Right lobe of liver (tissue), 6 donors: ENCODE results near the gene ITPKA. TPM values are rescaled to one million over a fixed set of nuclear protein-coding genes. Genes with fewer than 3 reads are reported as not detected.
A peak's percentile ranks its signal among the peaks of the same experiment; 100 is the strongest.

Experiments
- ATAC-seq, 4 donors: fragments of 200-7000 bp; cut with Tn5 transposase; one replicate each; pipeline ENCODE4 v1.9.1; 2020; ENCODE audit warnings: mild to moderate bottlenecking in 4 of 4, moderate library complexity in 4 of 4
- DNase-seq, 3 donors: peaks; one replicate each; pipeline ENCODE4 v3.0.0-alpha.2; 2020
- H3K27ac ChIP-seq, 3 donors: fragments of 200-600 bp; one replicate each; pipeline ENCODE4 v1.8.0; 2022
- H3K27me3 ChIP-seq, 2 donors: fragments of 200-600 bp; one replicate each; pipeline ENCODE4 v1.8.0; 2022
- H3K36me3 ChIP-seq, 4 donors: fragments of 200-600 bp; sonication (generic) in 1 of 4; one replicate each; pipeline versions ENCODE4 v1.5.1 to v1.8.0; 2017 to 2022; ENCODE audit warnings: control low read depth in 1 of 4
- H3K4me1 ChIP-seq, 4 donors: fragments of 200-600 bp; sonication (generic) in 1 of 4; one replicate each; pipeline versions ENCODE4 v1.5.1 to v1.8.0; 2017 to 2022; ENCODE audit warnings: control low read depth in 1 of 4
- H3K4me3 ChIP-seq, 3 donors: fragments of 200-600 bp; one replicate each; pipeline ENCODE4 v1.8.0; 2022
- H3K9me3 ChIP-seq, 4 donors: fragments of 200-600 bp; sonication (generic) in 1 of 4; one replicate each; pipeline versions ENCODE4 v1.5.1 to v1.8.0; 2017 to 2022; ENCODE audit warnings: control low read depth in 1 of 4
- POLR2A ChIP-seq: fragments of 450-650 bp; IDR thresholded peaks from one replicate; pipeline ENCODE4 v1.6.1; 2017; ENCODE audit warnings: antibody characterized with exemption, mild to moderate bottlenecking
- WGBS: methylation state at CpG from one replicate; pipeline ENCODE4 v1.1.6; 2018; ENCODE audit warnings: low coverage, low lambda C conversion rate; ENCODE audit not compliant: insufficient coverage; ENCODE audit errors: missing lambda C conversion rate; 5-methylcytosine and 5-hydroxymethylcytosine counted together
- intact Hi-C, 2 donors: fragments of 100-400 bp; cut with DNase I; formaldehyde crosslinking; loops; one replicate each; pipeline versions ENCODE4 v1.11.2 to v1.14.1; 2022
- long read RNA-seq: library from polyadenylated mRNA; unstranded; transcript quantifications from one replicate; pipeline ENCODE4 v2.0.0, GENCODE V29; 2019
- total RNA-seq, 6 experiments: library from RNA; depleted of rRNA in 2 of 6; stranded (reverse); fragments of >200 nt in 2 of 6; fragmentation: NEBNext Ultra II Directional in 3 of 6; extraction: Animal tissue kit (Norgen Biotek cat#: 25700) in 3 of 6; gene quantifications; one replicate each; pipeline versions ENCODE4 v1.1.0 to v1.2.4, GENCODE V29; 2016 to 2023
- TF ChIP-seq, protein P1 (sequence below), 4 donors: fragments of 200-600 bp in 3 of 4; fragments of 450-650 bp in 1 of 4; IDR thresholded peaks; one replicate each; pipeline versions ENCODE4 v1.5.1 to v1.8.0; 2016 to 2022; ENCODE audit warnings: antibody characterized with exemption in 4 of 4, mild to moderate bottlenecking in 2 of 4
- donor health status: DM: no; HTN: yes; CAD: no.
- donor health status: DM: no; HTN: no; CAD: no.
- donor health status: DM: no; HTN: no; CAD: no.
- donor health status: DM: no; HTN: yes; CAD: no.
- donor health status: DM: no; HTN: yes; CAD: no.

The ITPKA gene
- total RNA-seq, result 10 to 100 TPM in 2 of 6 experiments, 1 to 10 TPM in 1, under 1 TPM in 3; 0.60 to 15.5 (median 1.4) TPM
- long read RNA-seq, result 0 reads

DNA sequence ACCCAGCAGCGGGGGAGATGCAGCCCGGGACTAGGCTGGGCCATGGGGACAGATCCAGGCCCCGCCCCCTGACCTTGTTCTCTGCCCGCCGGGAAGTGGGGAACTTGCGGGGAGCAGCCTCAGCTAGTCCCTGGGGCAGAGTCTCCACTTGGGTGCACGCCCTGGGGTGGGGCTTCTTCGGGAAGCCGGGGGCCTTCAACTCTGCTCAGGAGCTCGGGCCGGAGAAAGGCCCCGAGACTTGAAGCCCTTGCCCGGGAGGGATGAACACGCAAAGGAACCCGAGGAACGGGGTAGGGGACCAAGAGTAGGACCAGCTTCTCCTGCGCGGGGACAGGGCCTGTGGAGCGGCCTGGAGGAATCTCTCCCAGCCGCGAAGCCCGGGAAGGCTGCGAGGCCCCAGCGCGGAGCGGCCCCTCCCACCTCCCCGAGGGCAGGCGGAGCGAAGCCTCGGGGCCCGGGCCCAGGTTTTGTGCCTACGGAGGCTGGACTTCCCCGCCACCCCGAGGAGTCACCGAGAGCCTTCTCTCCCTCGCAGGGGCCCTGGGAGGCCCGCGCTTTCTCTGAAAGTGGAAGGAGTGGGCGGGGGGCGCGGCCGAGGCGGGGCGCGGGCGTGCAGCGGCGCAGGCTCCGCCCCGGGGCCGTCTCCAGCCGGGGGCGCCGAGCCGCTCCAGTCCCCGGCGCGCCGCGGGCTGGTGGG lies at the start of gene ITPKA:
Gene ITPKA, plus strand, starts transcription at position 670 of the 697 bp plus-strand sequence. CDS start 54 bp downstream, outside the sequence.
- Histone ChIP-seq H3K36me3 (no peaks in the 10 kb centered on the region), H3K4me1 (peaks cover 0 to 27% (median 2%) of the 10 kb centered on the region in 4 donors), H3K4me3 (peak within 1 kb of the TSS; percentile 54 to 63 (median 56)), H3K9me3 (no peaks in the 10 kb centered on the region), H3K27me3 (no peaks in the 10 kb centered on the region), H3K27ac (peak within 1 kb of the TSS in 1 of 3 donors; percentile 4)
- peak; percentile 46 for TF ChIP-seq POLR2A
- TF ChIP-seq, protein P1, sequence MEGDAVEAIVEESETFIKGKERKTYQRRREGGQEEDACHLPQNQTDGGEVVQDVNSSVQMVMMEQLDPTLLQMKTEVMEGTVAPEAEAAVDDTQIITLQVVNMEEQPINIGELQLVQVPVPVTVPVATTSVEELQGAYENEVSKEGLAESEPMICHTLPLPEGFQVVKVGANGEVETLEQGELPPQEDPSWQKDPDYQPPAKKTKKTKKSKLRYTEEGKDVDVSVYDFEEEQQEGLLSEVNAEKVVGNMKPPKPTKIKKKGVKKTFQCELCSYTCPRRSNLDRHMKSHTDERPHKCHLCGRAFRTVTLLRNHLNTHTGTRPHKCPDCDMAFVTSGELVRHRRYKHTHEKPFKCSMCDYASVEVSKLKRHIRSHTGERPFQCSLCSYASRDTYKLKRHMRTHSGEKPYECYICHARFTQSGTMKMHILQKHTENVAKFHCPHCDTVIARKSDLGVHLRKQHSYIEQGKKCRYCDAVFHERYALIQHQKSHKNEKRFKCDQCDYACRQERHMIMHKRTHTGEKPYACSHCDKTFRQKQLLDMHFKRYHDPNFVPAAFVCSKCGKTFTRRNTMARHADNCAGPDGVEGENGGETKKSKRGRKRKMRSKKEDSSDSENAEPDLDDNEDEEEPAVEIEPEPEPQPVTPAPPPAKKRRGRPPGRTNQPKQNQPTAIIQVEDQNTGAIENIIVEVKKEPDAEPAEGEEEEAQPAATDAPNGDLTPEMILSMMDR (IDR thresholded peaks at IDR 0.05), result peak in 1 of 4 donors; percentile 5
- peak; percentile 80 to 82 (median 81) for DNase-seq
- 0% methylated on average over 6 of the region's 60 CpGs for WGBS
- ATAC-seq, result peak; percentile 58 to 71 (median 64)
- intact Hi-C loops, result no loop called here

GRCh38 chr15:41445399-41445798 lies 48.3 kb upstream of the ITPKA start:
- Histone ChIP-seq H3K36me3 (peaks cover 0 to 2% (median 0%) of the 10 kb centered on the region in 4 donors), H3K9me3 (no peaks in the 10 kb centered on the region), H3K27me3 (no peaks in the 10 kb centered on the region), H3K27ac (no peak overlapping the region), H3K4me1 (no peaks in the 10 kb centered on the region), H3K4me3 (no peak overlapping the region)
- intact Hi-C loops, result no loop called here
- TF ChIP-seq POLR2A, result no peak
- TF ChIP-seq, protein P1 (IDR thresholded peaks at IDR 0.05), result no peak
- DNase-seq, result no peak
- ATAC-seq, result no peak

DNA sequence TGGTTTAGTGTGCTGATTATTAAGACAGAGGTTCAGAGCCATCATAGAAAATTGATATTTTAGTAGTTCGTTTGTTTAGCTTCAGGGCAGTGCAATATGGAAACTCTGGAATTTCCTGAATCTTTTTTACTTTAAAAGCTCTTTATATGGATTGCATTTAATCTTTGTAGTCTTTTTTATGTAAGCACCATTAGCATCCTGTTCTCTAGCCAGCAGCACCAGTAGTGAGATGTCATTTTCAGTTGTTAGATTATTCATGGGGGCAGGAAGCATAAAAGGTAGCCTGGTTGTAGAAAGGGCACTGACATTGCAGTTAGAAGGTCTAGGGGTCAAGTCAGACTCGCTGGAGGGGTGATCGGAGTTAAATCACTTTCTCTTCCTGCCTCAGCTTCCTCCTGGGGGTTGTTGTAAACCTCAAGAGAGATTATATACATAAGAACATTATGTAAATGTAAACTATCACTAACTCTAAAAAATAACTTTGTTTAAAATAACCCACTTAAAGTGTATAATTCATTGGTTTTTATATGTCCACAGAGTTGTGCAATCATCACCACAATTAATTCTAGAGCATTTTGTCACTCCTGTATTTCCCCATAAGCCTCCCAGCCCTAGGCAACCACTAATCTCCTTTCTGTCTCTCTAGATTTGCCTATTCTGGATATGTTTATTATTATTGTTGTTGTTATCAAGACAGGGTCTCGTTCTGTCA lies 31.4 kb upstream of the ITPKA start:
- H3K27ac ChIP-seq, result no peak overlapping the region
- ATAC-seq, result no peak
- H3K4me1 ChIP-seq, result no peaks in the 10 kb centered on the region
- H3K9me3 ChIP-seq, result no peaks in the 10 kb centered on the region
- no peak for DNase-seq
- no peak for TF ChIP-seq POLR2A
- TF ChIP-seq, protein P1 (IDR thresholded peaks at IDR 0.05), result no peak
- no peaks in the 10 kb centered on the region for H3K27me3 ChIP-seq
- no peak overlapping the region for H3K4me3 ChIP-seq
- peaks cover 0 to 33% (median 8%) of the 10 kb centered on the region in 4 donors for H3K36me3 ChIP-seq
- intact Hi-C loops, result no loop called here
- WGBS, result 54% methylated on average over 4 of the region's 4 CpGs

DNA sequence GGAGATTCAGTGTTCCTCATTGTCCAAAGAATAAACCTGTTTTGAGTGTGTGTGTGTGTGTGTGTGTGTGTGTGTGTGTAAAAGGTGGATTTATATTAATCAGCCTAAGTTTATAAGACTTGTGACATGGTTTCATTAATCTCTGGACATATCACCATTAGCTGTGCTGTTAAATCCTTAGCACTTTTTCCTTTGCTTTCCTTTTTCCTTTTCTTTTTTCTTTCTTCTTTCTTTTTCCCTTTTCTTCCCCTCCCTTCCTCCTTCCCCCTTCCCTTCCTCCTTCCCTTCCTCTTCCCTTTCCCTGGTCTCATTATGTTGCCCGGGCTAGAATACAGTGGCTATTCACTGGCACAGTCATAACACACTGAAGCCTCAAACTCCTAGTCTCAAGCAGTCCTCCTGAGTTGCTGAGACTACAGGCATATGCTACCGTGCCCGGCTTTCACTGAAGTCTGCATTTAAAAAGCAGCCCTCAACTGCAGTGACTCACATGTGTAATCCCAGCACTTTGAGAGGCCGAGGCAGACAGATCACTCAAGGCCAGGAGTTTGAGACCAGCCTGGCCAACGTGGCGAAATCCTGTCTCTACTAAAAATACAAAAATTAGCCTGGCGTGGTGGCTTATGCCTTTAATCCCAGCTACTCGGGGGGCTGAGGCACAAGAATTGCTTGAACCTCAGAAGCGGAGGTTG lies 28.6 kb upstream of the ITPKA start:
- WGBS, result 97% methylated on average over 9 of the region's 9 CpGs
- H3K36me3 ChIP-seq, result peaks cover 0 to 33% (median 11%) of the 10 kb centered on the region in 4 donors
- no peaks in the 10 kb centered on the region for H3K4me1 ChIP-seq
- H3K4me3 ChIP-seq, result no peak overlapping the region
- ATAC-seq (no peak), DNase-seq (no peak)
- no peaks in the 10 kb centered on the region for H3K27me3 ChIP-seq
- H3K27ac ChIP-seq, result no peak overlapping the region
- no peak for TF ChIP-seq POLR2A
- TF ChIP-seq, protein P1 (IDR thresholded peaks at IDR 0.05), result no peak
- no peaks in the 10 kb centered on the region for H3K9me3 ChIP-seq
- intact Hi-C loops, result no loop called here
